Measurements from ENCODE around the gene CEBPA.

The CEBPA gene

DNA sequence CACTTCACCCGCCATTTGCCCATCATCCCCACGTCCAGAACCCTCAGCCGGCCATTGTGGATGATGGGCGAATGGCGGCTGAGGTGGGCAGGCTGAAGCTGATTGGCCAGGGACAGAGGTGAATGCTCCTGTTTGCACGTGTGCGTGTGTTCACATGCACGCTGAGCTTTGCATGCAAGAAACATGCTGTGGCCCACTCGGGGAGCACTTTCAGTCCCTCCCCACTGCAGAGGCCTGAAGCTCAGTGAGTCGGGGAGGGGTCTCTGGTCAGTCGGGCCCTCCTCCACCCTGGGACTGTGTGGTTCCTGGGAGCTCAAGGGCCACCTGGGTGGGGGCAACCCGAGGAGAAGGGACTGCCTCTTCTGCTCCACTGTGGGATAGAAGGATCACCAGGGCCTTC is 24.9 kb downstream of the CEBPA start:
- no peaks in the 10 kb centered on the region for H3K9me2 ChIP-seq (ENCODE audit: low read depth, low read length)
- no peaks in the 10 kb centered on the region for H3K9me3 ChIP-seq (ENCODE audit: low read length)
- no peak for TF ChIP-seq EZH2 (IDR thresholded peaks at IDR 0.05; ENCODE audit: borderline replicate concordance, low read length)
- TF ChIP-seq, protein P1, sequence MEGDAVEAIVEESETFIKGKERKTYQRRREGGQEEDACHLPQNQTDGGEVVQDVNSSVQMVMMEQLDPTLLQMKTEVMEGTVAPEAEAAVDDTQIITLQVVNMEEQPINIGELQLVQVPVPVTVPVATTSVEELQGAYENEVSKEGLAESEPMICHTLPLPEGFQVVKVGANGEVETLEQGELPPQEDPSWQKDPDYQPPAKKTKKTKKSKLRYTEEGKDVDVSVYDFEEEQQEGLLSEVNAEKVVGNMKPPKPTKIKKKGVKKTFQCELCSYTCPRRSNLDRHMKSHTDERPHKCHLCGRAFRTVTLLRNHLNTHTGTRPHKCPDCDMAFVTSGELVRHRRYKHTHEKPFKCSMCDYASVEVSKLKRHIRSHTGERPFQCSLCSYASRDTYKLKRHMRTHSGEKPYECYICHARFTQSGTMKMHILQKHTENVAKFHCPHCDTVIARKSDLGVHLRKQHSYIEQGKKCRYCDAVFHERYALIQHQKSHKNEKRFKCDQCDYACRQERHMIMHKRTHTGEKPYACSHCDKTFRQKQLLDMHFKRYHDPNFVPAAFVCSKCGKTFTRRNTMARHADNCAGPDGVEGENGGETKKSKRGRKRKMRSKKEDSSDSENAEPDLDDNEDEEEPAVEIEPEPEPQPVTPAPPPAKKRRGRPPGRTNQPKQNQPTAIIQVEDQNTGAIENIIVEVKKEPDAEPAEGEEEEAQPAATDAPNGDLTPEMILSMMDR (IDR thresholded peaks at IDR 0.05; ENCODE audit: low read length): no peak

DNA sequence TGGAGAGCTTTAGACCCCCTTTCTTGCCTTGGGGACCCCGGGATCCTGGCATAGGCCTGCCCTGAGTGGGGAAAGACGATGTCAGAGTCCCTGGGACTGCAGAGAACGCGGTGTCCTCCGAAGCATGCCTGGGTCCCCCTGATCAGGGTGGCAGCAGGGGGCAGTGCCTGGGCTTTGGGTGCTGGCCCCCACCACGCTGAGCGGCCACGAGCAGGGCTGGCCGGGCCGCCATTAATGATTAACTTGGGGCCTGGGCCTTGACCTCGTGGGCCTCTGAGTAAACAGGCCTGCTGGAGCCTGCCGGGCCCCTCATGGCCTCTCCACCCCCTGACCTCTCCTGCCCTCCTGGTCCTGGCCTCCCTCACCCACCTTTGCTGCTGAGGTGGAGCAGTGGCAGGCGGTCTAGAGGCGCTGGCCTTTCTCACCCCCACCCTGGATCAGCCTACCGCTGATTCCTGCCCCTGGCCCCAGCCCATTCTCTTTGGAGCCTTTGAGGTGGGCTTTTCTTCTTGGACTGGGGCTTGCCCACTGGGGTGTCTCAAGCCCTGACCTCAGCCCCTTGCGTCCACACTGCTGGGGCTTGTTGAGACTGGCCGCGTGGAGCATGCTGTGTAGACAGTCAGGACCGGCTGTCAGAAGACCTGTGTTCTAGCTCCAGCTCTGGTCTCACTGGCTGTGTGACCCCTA is 26.3 kb downstream of the CEBPA start:
- H3K9me3 ChIP-seq (ENCODE audit: low read length): no peaks in the 10 kb centered on the region
- H3K27me3 ChIP-seq (ENCODE audit: insufficient read depth, low read length): no peaks in the 10 kb centered on the region
- no peaks in the 10 kb centered on the region for H4K20me1 ChIP-seq (ENCODE audit: insufficient read depth, low read length)
- no peaks in the 10 kb centered on the region for H3K4me1 ChIP-seq (ENCODE audit: insufficient read depth, low read length, severe bottlenecking)
- no peak overlapping the region for H3K4me3 ChIP-seq (ENCODE audit: low read depth, low read length, poor library complexity, severe bottlenecking)
- H2AFZ ChIP-seq (ENCODE audit: low read length): no peak overlapping the region
- H3K79me2 ChIP-seq (ENCODE audit: insufficient read depth, low read length): no peaks in the 10 kb centered on the region
- no peaks in the 10 kb centered on the region for H3F3A ChIP-seq (ENCODE audit: insufficient read depth, low read length)
- no peak overlapping the region for H3K4me2 ChIP-seq (ENCODE audit: low read length)
- no peak overlapping the region for H3K9ac ChIP-seq (ENCODE audit: low read length)
- no peaks in the 10 kb centered on the region for H3K36me3 ChIP-seq (ENCODE audit: insufficient read depth, low read length)
- TF ChIP-seq, protein P1 (IDR thresholded peaks at IDR 0.05; ENCODE audit: low read length): no peak
- no peak for TF ChIP-seq EZH2 (IDR thresholded peaks at IDR 0.05; ENCODE audit: borderline replicate concordance, low read length)
- H3K9me2 ChIP-seq (ENCODE audit: low read depth, low read length): no peaks in the 10 kb centered on the region
- no peak overlapping the region for H3K27ac ChIP-seq (ENCODE audit: low read depth, low read length, poor library complexity, severe bottlenecking)

More for the DNA sequence above, 24.9 kb downstream of the CEBPA start:
- H3K4me1 ChIP-seq (ENCODE audit: insufficient read depth, low read length, severe bottlenecking): no peaks in the 10 kb centered on the region
- H4K20me1 ChIP-seq (ENCODE audit: insufficient read depth, low read length): no peaks in the 10 kb centered on the region
- no peaks in the 10 kb centered on the region for H3K27me3 ChIP-seq (ENCODE audit: insufficient read depth, low read length)
- H3K79me2 ChIP-seq (ENCODE audit: insufficient read depth, low read length): no peaks in the 10 kb centered on the region
- H3F3A ChIP-seq (ENCODE audit: insufficient read depth, low read length): no peaks in the 10 kb centered on the region
- H2AFZ ChIP-seq (ENCODE audit: low read length): no peak overlapping the region
- no peak overlapping the region for H3K4me2 ChIP-seq (ENCODE audit: low read length)
- no peak overlapping the region for H3K27ac ChIP-seq (ENCODE audit: low read depth, low read length, poor library complexity, severe bottlenecking)
- no peaks in the 10 kb centered on the region for H3K36me3 ChIP-seq (ENCODE audit: insufficient read depth, low read length)
- no peak overlapping the region for H3K4me3 ChIP-seq (ENCODE audit: low read depth, low read length, poor library complexity, severe bottlenecking)
- H3K9ac ChIP-seq (ENCODE audit: low read length): no peak overlapping the region

DNA sequence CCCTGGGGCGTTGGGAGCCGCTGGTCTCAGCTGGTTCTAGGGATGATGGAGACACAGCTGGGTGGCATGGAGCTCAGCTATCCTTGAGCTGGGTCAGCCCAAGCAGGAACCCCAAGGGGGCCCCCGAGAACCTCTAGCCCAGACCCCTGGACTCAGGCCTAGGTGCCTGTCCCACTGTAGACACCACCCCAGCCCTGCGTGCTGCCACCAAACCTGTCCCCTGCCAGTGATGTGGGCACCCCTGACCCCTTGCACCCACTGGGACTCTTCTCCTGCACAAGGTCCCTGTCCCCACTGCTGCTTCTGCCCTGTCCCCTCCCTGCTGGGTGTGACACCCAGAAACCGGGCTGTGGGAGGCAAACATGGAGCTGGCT is 26.8 kb downstream of the CEBPA start:
- Histone ChIP-seq H3K27me3 (ENCODE audit: insufficient read depth, low read length) (no peaks in the 10 kb centered on the region), H3F3A (ENCODE audit: insufficient read depth, low read length) (no peaks in the 10 kb centered on the region), H3K4me1 (ENCODE audit: insufficient read depth, low read length, severe bottlenecking) (no peaks in the 10 kb centered on the region), H3K27ac (ENCODE audit: low read depth, low read length, poor library complexity, severe bottlenecking) (no peak overlapping the region), H3K4me3 (ENCODE audit: low read depth, low read length, poor library complexity, severe bottlenecking) (no peak overlapping the region), H3K4me2 (ENCODE audit: low read length) (no peak overlapping the region), H3K9ac (ENCODE audit: low read length) (no peak overlapping the region), H3K9me2 (ENCODE audit: low read depth, low read length) (no peaks in the 10 kb centered on the region), H3K36me3 (ENCODE audit: insufficient read depth, low read length) (no peaks in the 10 kb centered on the region), H3K79me2 (ENCODE audit: insufficient read depth, low read length) (no peaks in the 10 kb centered on the region), H4K20me1 (ENCODE audit: insufficient read depth, low read length) (no peaks in the 10 kb centered on the region), H2AFZ (ENCODE audit: low read length) (no peak overlapping the region), H3K9me3 (ENCODE audit: low read length) (no peaks in the 10 kb centered on the region)
- TF ChIP-seq EZH2 (IDR thresholded peaks at IDR 0.05; ENCODE audit: borderline replicate concordance, low read length): no peak
- TF ChIP-seq, protein P1 (IDR thresholded peaks at IDR 0.05; ENCODE audit: low read length): no peak

Measured in OCI-LY1 (cell line).